ENCODE data around the gene SIK3.
"Not testable (repeated sequence)": the region's sequence is repeated elsewhere in the genome, so short reads cannot be mapped to it uniquely, and the experiment has no call there.

Gene SIK3

DNA sequence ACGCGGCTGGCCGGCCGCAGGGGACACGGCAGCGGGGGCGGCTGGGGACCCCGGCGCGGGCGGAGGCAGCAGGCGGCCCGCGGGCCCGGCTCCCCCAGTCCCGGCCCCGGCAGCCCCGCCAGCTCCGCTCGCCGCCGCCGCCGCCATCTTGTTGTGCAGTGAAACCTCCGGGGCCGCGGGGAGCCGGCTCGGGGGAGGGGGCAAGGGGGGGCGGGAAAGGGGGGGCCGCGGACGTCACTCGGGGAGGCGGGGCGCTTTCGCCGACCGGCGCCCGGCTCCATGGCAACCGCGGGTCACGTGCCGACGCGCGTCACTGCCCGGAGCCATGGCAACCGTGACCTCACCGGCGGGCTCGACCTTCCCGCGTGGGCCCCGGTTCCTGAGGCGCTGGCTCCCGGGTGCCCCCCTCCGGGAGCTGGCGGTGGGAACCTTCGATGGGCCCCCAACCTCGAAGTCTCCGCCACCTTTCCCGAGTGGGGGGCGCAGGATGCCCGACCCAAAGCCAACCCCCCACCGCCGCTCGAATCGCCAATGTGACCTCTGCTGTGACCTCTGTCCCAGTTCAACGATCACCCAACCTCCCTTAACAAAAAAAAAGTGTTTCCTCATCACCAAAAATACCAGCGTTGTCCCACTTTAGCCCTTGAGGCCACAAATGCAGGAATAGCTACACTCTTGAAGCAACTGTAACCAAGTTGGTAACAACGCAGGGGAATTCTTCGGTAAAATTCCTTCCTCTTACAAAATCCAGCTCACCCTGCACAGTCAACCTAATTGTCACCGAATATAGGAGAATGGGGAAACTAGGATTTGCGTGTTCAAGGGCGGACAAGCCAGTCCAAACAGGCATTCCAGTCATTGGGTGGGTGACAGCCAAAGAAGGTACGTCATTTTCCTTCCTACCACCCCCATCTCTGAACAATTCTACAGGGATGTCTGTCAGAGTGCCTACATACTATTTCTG, at the start of gene SIK3:
Gene SIK3 (minus strand): TSS at position 160 of the 964 bp plus-strand sequence. CDS start 13 bp downstream, at position 147.
- DNase-seq (ENCODE audit: low spot score) = peak; percentile 98

DNA sequence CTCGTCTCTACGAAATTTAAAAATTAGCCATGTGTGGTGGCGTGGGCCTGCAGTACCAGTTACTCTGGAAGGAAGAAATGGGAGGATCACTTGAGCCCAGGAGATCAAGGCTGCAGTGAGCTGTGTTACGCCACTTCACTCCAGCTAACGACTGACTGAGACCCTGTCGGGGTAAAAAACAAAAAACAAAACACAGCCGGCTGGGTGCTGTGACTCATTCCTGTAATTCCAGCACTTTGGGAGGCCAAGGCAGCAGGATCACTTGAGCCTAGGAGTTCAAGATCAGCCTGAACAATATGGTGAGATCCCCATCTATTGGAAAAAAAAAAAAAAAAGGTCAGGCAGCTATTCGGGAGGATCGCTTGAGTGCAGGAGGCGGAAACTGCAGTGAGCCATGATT, 48.3 kb upstream of the SIK3 start:
- DNase-seq (ENCODE audit: low spot score) = no peak

DNA sequence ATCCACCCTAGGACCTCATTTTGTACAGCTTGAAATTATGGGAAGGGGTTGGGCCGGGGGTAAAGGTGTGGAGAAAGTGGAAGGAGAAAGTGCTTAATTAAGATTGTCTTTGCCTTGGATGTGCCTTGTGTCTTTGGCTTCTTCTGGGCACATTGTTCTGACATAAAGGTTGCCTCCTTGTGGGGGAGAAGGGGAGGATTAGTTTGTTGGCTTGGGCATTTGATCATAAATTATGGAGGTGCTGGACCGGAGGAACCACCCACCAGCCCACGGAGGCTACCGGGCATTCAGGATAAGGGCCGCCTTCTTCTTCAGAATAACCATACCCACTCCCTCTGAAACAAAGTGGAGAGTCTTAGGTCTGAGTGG, 47.1 kb upstream of the SIK3 start:
- DNase-seq (ENCODE audit: low spot score) = peak; percentile 48

DNA sequence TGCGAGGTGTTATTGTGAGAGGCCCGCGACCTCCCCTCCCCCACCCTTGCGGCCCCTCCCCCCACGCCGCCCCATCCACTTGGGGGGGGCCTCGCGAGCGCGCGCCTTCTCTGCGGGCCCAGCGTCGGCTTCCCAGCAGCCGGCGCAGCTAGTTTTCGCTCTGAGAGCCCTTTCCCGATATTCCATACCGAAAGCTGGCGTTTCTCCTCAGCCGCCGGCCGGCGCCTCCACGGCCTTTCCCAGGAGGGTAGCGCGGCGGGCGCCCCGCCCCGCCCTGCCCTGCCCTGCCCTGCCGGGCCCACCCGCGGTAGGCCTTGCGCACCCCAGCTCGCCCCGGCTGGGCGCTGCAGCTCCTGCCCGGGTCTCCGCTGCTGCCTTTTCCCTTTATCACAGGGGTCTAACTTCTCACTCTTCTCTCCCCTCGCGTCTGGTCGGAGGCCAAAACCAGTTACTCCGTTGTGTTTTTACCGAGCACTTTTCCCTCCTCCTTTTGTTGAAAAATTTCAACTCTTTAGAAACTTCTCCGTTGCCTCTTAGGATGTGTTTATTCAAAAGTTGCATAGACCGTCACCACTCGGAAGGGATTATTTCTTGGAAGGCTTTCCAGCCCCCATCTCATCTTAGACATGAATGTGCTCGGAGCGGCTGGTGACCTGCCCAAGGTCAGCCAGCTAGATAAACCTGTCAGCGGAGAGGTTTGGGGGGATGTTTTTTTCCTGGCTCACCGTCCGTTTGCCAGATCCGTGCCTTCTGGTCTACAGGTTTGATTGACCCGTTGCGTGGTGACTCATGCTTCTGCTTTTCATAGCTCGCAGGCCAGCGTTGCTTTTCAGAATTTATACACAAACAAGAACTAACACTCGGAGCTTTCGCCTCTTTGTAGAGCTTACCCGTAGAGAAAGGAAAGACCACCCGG, 46.5 kb upstream of the SIK3 start:
- DNase-seq (ENCODE audit: low spot score) = peak; percentile 79

DNA sequence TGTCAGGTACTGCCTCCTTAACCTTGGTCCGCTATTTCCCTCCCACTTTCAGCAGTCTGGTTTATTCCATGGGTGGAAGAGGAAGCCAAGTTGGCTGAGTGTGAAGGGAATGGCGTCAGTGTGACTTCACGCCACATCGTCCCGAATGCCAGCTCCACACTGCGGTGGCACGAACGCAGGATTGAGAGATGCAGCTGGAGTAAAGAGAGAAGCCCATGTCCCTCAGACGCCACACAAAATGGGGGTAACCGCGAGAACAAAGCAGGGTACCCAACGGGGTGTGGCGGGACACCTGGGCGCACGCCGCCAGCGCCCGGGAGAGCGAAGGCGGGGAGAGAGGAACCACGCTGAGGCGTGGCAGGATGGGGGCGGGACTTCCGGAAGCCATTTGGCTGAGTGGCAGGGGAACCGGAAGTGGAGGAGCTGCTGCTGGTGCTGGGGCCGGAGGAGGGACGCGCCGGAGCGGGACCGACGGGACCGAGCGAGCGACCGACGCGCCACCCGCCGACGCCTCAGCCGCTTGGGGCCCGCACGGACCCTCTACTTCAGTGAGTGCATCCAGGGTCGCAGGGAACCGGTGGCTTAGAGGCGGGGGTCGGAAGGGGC, 45.7 kb upstream of the SIK3 start, which contains the start of gene PAFAH1B2:
Gene PAFAH1B2 (plus strand): TSS at position 417 of the 606 bp plus-strand sequence. CDS start 8,161 bp downstream, outside the sequence.
- peak; percentile 98 for DNase-seq (ENCODE audit: low spot score)

DNA sequence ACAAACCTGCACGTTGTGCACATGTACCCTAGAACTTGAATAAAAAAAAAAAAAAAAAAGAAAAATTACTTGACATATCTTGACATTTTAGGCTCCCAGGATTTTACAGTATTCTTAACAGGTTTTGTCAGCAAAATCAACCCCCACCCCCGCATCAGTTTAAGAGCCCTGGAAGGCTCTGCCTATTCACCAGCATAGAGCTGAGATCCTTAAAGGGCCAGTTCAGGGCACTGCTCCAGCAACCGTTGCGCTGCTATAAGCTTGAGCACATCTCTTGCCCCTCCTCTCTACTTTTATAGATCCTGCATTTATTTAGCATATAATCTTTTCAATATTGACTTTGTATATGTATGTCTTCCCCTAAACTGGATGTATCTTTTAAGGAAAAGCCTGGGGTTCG, 45.2 kb upstream of the SIK3 start:
- peak; percentile 55 for DNase-seq (ENCODE audit: low spot score)

DNA sequence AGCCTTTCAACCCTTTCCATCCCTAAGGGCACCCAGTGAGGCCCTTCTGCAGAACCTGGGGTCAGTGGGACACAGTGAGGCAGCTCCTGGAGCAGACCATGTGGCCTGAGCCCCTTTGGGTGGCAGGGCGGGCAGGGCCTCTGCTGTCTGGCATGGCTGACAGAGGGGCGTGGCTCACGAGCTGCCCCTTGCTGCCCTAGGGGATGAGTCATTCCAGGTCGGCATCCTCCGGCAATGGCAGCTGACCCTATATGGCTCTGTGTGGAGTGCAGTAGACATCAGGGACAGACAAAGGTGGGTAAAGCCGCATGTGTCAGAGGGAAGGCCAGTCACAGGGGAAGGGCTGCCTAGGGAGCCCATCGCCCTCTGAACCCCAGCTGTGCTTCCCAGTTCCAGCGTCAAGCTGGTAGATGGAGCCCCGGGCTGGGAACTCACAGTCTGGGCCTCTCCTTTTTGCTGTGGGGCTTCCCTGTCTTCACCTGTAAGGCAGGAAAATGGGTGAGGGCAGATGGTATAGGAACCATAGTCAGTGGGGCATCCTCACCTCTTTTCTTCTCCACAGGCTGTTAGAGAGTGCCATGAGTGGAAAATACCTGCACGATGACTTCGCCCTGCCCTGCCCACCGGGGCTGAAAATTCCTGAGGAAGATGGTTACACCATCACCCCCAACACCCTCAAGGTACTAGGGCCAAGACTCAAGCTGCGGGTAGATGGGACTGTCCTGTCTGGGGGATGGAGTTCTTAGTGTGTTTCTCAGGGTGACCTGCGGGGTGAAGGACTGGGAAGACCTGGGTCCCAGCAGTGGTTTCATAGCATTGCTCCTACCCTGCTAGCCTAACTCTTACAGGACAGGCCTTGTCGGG, 39.2 kb upstream of the SIK3 start:
- not testable (repeated sequence) for DNase-seq (ENCODE audit: low spot score)

DNA sequence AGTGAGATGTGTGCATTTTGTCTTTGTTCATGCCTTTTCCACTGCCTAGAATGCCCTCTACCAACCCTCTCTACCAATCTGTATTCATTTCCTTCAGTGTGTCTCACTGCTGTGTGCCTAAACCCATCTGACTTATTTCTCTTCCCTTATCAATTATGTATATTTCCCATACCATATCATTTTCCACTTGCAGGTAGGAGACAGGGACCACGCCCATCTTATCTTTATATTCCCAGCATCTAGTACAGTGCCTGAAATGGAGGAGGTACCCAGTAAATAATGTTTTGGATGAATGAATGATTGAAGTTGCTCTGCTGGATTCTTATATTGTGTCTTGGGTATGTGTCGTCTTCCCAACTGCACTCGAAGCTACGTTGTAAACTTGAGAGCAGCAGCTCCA, 36.8 kb upstream of the SIK3 start:
- not testable (repeated sequence) for DNase-seq (ENCODE audit: low spot score)

DNA sequence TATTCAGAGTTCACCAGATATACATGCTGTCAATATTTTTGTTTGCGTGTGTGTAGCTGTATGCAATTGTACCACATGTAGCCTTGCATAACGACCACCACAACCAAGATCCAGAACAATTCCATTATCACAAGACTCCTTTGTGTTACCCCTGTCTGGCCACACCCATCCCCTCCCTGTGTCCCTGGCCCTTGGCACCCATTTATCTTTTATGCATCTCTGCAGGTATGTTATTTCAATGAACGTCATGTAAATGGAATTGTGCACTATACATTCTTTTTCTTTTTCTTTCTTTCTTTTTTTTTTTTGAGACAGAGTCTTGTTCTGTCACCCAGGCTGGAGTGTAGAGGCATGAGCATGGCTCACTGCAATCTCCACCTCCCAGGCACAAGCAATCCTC, 36.2 kb upstream of the SIK3 start:
- DNase-seq (ENCODE audit: low spot score) = no peak

DNA sequence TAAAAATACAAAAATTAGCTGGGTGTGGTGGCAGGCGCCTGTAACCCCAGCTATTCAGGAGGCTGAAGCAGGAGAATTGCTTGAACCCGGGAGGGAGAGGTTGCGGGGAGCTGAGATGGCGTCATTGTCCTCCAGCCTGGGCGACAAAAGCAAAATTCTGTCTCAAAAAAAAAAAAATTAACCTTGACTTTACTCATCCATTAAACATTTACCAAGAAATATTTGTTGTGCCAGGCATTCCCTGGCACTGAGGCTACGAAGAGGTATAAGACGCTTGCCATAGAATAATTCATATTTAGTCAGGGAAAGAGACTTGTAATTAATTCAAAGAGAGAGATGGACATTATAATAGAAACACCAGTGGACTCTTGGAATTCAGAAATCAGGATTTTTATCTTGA, 32.7 kb upstream of the SIK3 start:
- no peak for DNase-seq (ENCODE audit: low spot score)

DNA sequence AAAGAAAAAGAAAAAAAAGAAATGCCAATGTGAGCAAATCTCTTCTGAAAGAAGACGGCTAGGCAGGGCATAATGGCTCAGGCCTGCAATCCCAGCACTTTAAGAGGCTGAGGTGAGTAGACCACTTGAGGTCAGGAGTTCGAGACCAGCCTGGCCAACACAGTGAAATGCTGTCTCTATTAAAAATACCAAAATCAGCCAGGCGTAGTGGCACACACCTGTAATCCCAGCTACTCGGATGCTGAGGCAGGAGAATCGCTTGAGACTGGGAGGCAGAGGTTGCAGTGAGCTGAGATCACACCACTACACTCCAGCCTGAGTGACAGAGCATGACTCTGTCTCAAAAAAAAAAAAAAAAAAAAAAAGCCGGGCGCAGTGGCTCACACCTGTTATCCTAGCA, 32.2 kb upstream of the SIK3 start:
- not testable (repeated sequence) for DNase-seq (ENCODE audit: low spot score)

DNA sequence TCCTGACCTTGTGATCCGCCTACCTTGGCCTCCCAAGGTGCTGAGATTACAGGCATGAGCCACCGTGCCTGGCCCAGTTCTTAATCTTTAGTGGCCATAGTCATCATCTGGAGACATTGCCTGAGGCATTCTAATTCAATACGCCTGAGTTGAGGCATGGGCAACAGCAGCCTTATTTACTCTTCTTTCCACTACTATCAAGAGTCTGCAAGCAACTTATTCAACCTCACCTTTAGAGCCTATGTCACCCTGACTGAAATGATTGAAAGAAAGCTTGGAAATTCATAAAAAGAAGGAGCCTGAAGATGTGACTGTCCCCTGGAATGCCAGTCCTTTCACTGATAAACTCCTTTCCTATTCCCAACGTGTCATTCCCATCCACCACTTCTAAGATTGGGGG, 30.1 kb upstream of the SIK3 start:
- no peak for DNase-seq (ENCODE audit: low spot score)

DNA sequence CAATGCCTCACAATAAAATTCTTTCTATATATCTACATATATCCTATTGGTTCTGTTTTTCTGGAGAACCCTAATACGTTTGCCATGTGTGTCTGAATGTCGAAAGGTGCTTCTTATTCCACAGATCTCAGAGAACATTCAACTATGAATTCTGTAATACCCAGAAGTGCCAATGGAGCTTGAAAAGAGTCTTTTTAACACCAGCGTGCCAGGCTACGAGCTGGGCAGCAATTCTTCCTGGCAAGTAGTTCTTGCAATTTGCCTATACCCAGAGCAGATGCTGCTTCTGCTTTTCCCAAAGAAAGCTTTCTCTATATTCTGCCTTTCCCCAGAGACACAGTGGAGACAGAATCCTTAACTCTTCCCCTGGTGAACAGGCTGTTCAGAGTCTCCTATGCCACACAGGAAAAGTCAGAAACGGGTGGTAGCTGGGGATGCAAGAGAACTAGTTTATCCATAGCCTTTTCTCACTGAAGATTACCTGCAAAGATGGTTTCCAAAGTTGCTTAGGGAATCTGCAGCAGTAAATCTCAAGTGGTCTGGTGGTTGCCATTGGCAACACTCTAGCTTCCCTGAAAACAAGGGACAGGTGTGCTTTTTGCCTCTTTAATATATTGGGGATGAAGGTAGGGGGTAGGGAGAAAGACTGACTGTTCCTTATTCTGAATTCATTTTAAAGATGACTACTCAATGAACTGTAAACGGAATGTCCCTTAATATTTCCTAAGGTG, 29.1 kb upstream of the SIK3 start:
- no peak for DNase-seq (ENCODE audit: low spot score)

DNA sequence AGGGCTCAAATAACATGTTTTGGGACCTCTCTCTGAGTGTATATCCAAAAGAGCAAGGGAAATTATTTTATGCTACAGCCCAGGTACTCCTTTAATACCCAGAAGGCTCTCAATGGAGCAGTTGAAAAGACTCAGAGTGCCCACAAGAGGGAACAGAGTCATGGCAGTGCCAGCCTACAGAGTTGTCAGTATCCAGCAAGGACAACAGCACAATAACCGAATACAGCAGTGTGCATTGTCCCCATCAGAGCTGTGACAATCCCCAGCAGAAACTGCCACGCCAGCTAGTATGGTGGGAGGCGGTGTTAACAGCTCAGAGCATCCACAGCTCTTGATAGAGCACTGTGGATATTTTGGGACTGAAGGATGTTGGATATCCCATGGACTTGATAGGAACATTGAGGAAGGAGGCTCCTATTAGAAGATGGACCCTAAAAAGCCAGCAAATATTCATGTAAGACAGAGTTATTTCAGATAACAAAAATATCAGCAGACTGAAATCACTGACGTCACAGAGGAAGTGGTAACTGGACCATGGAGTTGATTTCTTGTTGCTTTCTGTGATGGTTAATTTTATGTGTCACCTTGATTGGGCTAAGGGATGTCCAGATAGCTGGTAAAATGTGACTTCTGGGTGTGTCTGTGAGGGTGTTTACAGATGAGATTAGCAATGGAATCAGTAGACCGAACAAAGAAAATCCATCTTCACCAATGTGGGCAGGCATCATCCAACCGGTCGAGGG, 28.2 kb upstream of the SIK3 start:
- DNase-seq (ENCODE audit: low spot score) = no peak

DNA sequence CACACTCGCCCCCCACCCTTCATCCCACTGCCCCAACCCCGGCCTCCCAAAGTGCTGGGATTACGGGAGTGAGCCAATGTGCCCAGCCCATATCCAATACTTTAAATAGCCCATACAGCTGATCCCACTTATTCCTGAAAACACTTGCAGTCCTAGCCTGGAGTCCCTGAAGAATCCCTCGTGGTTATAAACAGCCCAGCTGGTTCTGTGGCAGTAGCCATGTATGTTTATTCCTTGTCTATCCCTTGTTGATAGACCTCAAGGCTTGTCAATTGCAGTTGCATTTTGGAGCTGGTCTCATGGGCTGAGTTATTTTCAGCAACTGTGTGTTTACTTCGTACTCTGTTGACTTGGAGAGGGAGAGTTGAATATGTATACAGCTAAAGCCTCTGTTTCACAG, 24.3 kb upstream of the SIK3 start:
- DNase-seq (ENCODE audit: low spot score) = no peak

DNA sequence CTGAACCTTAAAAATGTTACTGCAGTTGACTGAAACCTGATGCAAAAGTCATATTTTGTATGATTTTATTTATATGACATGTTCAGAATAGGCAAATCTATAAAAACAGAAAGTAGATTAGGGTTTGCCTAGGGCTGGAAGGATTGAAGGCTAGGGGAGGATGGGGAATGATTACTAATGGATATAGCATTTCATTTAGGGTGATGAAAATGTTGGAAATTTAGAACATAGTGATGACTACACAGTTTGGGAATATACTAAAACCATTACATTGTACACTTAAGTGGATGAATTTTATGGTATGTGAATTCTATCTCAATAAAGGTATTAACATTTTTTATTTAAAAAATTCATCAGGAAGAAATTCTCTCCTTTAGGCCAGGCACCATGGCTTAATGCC, 22.9 kb upstream of the SIK3 start:
- DNase-seq (ENCODE audit: low spot score) = no peak

DNA sequence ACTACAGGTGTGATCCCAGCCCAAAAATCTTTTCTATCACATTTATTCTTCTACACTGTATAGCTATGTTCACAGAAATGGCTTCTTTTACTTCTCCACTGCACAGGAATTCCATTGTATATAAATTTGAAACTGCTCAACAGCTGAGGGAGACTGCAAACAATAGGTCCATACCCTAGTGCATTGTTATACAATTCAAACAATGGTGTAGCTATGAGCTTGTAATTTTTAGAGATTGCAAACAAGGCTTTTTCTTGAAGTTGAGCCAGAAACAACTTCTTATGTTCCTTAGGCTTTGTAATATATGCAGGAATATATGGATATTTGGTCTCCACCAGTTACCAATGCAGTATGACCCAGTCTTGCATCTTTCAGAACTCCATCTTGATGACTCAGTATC, 19.5 kb upstream of the SIK3 start:
- no peak for DNase-seq (ENCODE audit: low spot score)

DNA sequence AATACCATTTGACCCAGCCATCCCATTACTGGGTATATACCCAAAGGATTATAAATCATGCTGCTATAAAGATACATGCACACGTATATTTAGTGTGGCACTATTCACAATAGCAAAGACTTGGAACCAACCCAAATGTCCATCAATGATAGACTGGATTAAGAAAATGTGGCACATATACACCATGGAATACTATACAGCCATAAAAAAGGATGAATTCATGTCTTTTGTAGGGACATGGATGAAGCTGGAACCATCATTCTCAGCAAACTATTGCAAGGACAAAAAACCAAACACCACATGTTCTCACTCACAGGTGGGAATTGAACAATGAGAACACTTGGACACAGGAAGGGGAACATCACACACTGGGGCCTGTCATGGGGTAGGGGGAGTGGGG, 14.7 kb upstream of the SIK3 start:
- not testable (repeated sequence) for DNase-seq (ENCODE audit: low spot score)

DNA sequence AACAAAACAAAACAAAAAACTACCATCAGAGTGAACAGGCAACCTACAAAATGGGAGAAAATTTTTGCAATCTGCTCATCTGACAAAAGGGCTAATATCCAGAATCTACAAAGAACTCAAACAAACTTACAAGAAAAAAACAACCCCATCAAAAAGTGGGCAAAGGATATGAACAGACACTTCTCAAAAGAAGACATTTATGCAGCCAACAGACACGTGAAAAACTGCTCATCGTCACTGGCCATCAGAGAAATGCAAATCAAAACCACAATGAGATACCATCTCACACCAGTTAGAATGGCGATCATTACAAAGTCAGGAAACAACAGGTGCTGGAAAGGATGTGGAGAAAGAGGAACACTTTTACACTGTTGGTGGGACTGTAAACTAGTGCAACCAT, 14.3 kb upstream of the SIK3 start:
- not testable (repeated sequence) for DNase-seq (ENCODE audit: low spot score)
